ENCODE data around the gene FAM114A1.

Gene FAM114A1

DNA sequence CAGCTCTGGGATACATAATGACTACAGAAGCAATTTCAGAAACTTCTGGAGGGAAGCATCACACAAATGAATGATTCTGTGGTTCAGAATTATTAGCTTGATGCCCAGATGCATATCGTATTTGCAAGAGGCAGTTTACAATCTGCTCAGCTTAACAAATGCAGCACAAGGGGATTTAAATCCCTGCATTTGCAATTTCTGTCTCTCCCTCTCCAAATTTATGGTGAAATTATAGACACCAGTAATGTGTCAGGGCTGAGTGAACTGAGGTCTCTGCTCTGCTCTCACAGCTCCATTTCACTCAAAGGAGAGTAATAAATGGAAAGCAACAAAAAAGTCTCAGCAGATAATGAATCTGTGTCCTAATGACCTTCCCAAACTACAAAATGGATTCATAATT is 84.4 kb downstream of the FAM114A1 start:
- Histone ChIP-seq H4K20me1 (ENCODE audit: insufficient read depth, low read length, poor library complexity, severe bottlenecking) (no peaks in the 10 kb centered on the region), H3K4me3 (ENCODE audit: low read length, poor library complexity, severe bottlenecking) (no peak overlapping the region), H3K27me3 (ENCODE audit: insufficient read depth, low read length, poor library complexity, severe bottlenecking) (no peaks in the 10 kb centered on the region), H3K36me3 (ENCODE audit: insufficient read depth, low read length) (no peaks in the 10 kb centered on the region), H3K9ac (ENCODE audit: low read depth, low read length, poor library complexity, severe bottlenecking) (no peak overlapping the region), H3K79me2 (ENCODE audit: insufficient read depth, low read length) (no peaks in the 10 kb centered on the region), H3K9me2 (replicated peaks; ENCODE audit: low read depth, low read length) (no peaks in the 10 kb centered on the region), H2AFZ (ENCODE audit: low read length) (no peak overlapping the region; the same call in 1 of the 2 replicates), H3F3A (ENCODE audit: low read depth) (no peaks in the 10 kb centered on the region), H3K4me2 (ENCODE audit: low read depth, low read length, poor library complexity, severe bottlenecking) (no peak overlapping the region), H3K4me1 (ENCODE audit: insufficient read depth, low read length, poor library complexity, severe bottlenecking) (peaks cover 17% of the 10 kb centered on the region), H3K9me3 (ENCODE audit: insufficient read depth, low read depth, low read length) (no peaks in the 10 kb centered on the region)
- TF ChIP-seq CTCF (conservative IDR thresholded peaks at IDR 0.05; ENCODE audit: low read length) = no peak
- no peak for TF ChIP-seq EZH2phosphoT487 (IDR thresholded peaks at IDR 0.05; ENCODE audit: borderline replicate concordance)

DNA sequence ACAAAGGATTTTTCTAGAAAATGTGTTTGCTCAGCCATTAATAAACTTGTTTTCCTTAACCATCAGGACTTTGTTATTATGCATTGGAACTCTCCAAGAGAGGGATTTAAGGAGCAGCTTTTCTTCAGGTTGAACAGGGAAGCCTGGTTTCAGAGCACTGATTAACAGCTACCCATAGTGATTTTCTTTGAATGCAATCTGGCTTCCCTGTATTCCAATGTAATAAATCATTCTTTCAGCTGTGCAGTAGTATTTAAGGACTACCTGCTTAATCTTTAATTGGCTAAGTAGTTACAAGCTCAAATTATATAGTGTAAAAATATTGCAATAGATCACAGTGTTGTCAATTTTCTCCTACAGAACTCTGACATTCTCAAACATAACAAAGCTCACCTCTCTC is 87.1 kb downstream of the FAM114A1 start:
- H3K9ac ChIP-seq (ENCODE audit: low read depth, low read length, poor library complexity, severe bottlenecking) = no peak overlapping the region
- H3K9me2 ChIP-seq (replicated peaks; ENCODE audit: low read depth, low read length) = no peaks in the 10 kb centered on the region
- H3K4me2 ChIP-seq (ENCODE audit: low read depth, low read length, poor library complexity, severe bottlenecking) = no peak overlapping the region
- no peak overlapping the region for H2AFZ ChIP-seq (ENCODE audit: low read length)
- TF ChIP-seq EZH2phosphoT487 (IDR thresholded peaks at IDR 0.05; ENCODE audit: borderline replicate concordance) (no peak), CTCF (conservative IDR thresholded peaks at IDR 0.05; ENCODE audit: low read length) (no peak)
- no peaks in the 10 kb centered on the region for H3K9me3 ChIP-seq (ENCODE audit: insufficient read depth, low read depth, low read length)
- no peaks in the 10 kb centered on the region for H3K27me3 ChIP-seq (ENCODE audit: insufficient read depth, low read length, poor library complexity, severe bottlenecking)
- H3K4me3 ChIP-seq (ENCODE audit: low read length, poor library complexity, severe bottlenecking) = no peak overlapping the region
- H3K79me2 ChIP-seq (ENCODE audit: insufficient read depth, low read length) = no peaks in the 10 kb centered on the region
- no peaks in the 10 kb centered on the region for H4K20me1 ChIP-seq (ENCODE audit: insufficient read depth, low read length, poor library complexity, severe bottlenecking)
- H3K36me3 ChIP-seq (ENCODE audit: insufficient read depth, low read length) = no peaks in the 10 kb centered on the region
- H3K4me1 ChIP-seq (ENCODE audit: insufficient read depth, low read length, poor library complexity, severe bottlenecking) = peaks cover 23% of the 10 kb centered on the region
- H3F3A ChIP-seq (ENCODE audit: low read depth) = 0 out of 2 replicates have a peak, but pooled peaks cover 4% of the 10 kb centered on the region

- no peak for TF ChIP-seq EZH2phosphoT487 (IDR thresholded peaks at IDR 0.05; ENCODE audit: borderline replicate concordance)
- no peak for TF ChIP-seq CTCF (conservative IDR thresholded peaks at IDR 0.05; ENCODE audit: low read length)
- Histone ChIP-seq H3K9me2 (replicated peaks; ENCODE audit: low read depth, low read length) (no peaks in the 10 kb centered on the region), H3F3A (ENCODE audit: low read depth) (0 out of 2 replicates have a peak, but pooled peaks cover 4% of the 10 kb centered on the region), H3K4me3 (ENCODE audit: low read length, poor library complexity, severe bottlenecking) (no peak overlapping the region), H2AFZ (ENCODE audit: low read length) (no peak overlapping the region), H4K20me1 (ENCODE audit: insufficient read depth, low read length, poor library complexity, severe bottlenecking) (no peaks in the 10 kb centered on the region), H3K9ac (ENCODE audit: low read depth, low read length, poor library complexity, severe bottlenecking) (no peak overlapping the region), H3K79me2 (ENCODE audit: insufficient read depth, low read length) (no peaks in the 10 kb centered on the region), H3K9me3 (ENCODE audit: insufficient read depth, low read depth, low read length) (no peaks in the 10 kb centered on the region), H3K36me3 (ENCODE audit: insufficient read depth, low read length) (no peaks in the 10 kb centered on the region), H3K27me3 (ENCODE audit: insufficient read depth, low read length, poor library complexity, severe bottlenecking) (no peaks in the 10 kb centered on the region), H3K4me2 (ENCODE audit: low read depth, low read length, poor library complexity, severe bottlenecking) (no peak overlapping the region), H3K4me1 (ENCODE audit: insufficient read depth, low read length, poor library complexity, severe bottlenecking) (peaks cover 23% of the 10 kb centered on the region)
Measured at GRCh38 chr4:38955957-38956356, 88.4 kb downstream of the FAM114A1 start.
